Measurements from ENCODE around the gene TIMP2.
"Not testable (repeated sequence)": the region's sequence is repeated elsewhere in the genome, so short reads cannot be mapped to it uniquely, and the experiment has no call there.

TIMP2 gene

DNA sequence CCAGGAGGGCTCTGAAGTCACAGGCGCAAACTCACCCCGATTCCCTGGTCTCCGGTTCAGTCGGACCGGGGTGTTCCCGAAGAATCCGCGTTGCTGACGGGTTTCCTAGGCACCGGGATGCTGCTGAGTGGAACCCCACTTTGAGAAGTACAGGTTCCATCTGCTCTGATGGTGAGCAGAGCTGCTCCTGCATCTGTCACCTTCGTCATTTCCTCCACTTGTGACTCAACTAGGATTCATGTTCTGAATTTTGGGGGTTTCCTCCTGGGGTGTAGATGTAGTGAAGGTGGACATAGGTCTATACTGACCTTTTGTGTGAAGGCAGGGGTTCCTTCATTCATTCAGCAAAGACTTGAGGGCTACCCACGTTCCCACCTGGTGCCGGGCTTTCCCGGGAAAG, 29.5 kb upstream of the TIMP2 start:
- no peak for DNase-seq

GRCh38 chr17:78953356-78954350, 28.5 kb upstream of the TIMP2 start:
- no peak for DNase-seq

DNA sequence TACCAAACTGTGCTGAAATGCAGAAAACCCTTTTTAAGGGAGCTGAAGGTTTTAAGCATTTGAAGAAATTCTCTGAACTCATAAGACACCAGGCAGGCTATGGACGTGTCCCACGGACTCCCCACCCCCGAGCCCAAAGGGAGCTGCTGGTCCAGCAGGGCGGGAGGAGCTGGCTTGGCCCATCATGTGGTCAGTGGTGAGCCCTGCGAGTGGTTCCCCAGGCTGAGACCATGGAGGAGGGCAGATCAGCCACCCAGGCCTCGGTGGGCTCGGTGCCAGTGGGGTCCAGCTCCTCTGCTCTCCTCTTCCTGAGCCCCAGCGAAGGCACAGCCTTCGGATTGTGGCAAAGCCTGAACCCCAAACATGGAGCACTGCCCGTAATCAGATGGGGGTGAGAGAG, 27.5 kb upstream of the TIMP2 start:
- no peak for DNase-seq

- no peak for DNase-seq
Measured at GRCh38 chr17:78951967-78952551, 26.9 kb upstream of the TIMP2 start.

DNA sequence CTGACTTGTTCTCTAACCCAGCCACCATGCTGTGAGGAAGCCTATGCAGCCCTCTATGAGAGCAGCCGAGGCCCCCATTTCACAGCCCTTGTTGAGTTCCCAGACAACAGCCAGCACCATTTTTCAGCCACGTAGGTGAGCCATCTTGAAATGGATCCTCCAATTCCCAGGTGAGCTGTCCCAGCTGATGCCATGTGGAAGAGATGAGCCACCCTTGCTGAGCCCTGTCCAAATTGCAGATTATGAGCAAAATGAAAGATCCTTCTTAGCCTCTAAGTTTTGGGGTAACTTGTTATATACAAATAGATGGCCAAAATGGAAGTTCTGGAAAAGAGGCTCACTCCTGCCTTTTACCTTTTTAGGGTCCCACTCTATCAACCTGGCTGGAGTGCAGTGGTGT, 25.7 kb upstream of the TIMP2 start:
- DNase-seq, result no peak

- no peak for DNase-seq
Measured at GRCh38 chr17:78947235-78948149, 22.3 kb upstream of the TIMP2 start.

- DNase-seq, result no peak
Measured at GRCh38 chr17:78946631-78947030, 21.4 kb upstream of the TIMP2 start.

- no peak for DNase-seq
Measured at GRCh38 chr17:78946131-78946530, 20.9 kb upstream of the TIMP2 start.

GRCh38 chr17:78945455-78945854, 20.3 kb upstream of the TIMP2 start:
- not testable (repeated sequence) for DNase-seq

DNA sequence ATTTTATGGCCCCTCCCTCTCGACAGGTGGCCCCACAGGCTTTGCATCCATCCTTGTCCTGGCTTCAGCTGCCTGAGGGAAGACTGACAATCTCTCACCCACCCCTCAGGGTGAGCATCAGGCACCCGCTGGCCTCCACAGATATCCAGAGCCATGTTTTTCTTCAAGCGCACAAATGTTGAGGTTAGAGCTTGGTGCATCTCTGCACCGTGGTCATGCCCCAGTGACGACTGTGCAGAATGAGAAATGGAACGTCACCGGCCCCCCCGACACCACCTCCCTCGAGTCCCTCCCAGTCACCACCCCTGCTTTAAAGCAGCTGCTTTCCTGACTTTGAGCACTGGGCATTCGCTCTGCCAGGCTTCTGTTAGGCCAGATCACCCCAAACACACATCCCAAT, 19.8 kb upstream of the TIMP2 start:
- no peak for DNase-seq

- DNase-seq, result no peak
Measured at GRCh38 chr17:78944026-78944425, 18.8 kb upstream of the TIMP2 start.

DNA sequence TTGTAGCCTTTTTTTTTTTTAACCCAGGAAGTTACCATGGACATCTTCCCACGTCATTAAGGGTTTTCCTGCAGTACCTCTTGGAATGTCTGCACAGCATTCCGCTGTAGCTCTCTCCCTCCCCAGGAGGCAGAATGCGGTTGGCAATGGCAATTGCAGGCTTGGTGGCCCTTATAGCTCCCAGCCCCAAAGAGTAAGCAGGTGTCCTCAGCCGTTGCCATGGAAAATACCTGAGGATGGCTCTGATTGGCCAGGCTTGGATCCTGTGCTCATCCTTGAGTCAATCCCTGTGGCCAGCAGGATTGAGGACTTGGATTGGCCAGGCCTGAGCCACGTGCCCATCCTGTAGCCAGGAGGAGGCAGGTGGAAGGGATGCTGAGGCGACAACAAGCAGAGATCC, 15.5 kb upstream of the TIMP2 start:
- DNase-seq, result no peak

GRCh38 chr17:78940258-78940657, 15.1 kb upstream of the TIMP2 start:
- DNase-seq, result no peak

- DNase-seq, result no peak
Measured at GRCh38 chr17:78939615-78940014, 14.4 kb upstream of the TIMP2 start.

- no peak for DNase-seq
Measured at GRCh38 chr17:78937561-78937960, 12.4 kb upstream of the TIMP2 start.

DNA sequence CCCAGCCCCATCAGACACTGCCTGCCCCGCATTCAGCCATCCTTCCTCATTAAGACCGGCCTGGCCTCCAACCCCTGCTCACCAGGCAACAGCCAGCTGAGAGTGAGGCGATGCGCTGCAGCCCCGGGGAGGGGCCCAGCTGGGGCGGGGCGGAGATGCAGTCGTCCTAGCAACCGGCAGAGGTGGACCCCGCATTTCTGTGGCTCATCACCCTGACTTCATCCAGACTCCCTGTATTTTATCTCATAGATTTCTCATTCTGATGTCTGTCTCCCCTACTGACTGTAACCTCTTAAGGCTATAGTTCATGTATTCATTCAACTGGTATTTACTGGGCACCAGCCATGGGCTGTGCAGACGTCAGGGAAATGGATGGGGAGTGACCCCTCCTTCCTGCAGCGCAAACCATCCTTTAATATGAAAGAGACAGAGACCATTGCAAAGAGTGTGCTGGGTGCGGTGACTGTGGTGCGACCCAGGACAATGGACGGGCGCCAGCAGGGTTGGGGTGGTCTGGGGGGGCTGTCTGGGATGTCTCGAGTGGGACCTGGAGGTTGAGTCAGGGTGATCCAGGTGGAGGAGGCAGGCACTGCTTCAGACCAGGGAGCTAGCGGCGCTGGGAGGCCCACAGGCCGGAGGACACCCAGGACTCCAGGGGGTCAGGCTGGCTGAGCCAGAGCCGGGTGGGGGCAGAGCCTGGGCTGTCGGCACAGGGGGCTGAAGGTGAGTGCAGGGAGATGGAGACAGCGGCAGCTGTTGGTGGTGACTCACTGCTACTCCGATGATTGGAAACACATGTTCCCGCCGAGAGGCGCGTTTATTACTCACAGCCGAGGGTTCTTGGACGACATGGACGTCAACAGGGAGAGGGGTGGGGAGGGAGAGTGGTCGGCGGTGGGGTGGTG, 10.5 kb upstream of the TIMP2 start:
- DNase-seq, result no peak

- DNase-seq, result no peak
Measured at GRCh38 chr17:78934681-78935418, 9.7 kb upstream of the TIMP2 start.

- DNase-seq, result no peak
Measured at GRCh38 chr17:78933959-78934568, 8.9 kb upstream of the TIMP2 start.

GRCh38 chr17:78933025-78933958, 8.1 kb upstream of the TIMP2 start:
- DNase-seq, result no peak
